ENCODE results near the gene KLF6.

The KLF6 gene

DNA sequence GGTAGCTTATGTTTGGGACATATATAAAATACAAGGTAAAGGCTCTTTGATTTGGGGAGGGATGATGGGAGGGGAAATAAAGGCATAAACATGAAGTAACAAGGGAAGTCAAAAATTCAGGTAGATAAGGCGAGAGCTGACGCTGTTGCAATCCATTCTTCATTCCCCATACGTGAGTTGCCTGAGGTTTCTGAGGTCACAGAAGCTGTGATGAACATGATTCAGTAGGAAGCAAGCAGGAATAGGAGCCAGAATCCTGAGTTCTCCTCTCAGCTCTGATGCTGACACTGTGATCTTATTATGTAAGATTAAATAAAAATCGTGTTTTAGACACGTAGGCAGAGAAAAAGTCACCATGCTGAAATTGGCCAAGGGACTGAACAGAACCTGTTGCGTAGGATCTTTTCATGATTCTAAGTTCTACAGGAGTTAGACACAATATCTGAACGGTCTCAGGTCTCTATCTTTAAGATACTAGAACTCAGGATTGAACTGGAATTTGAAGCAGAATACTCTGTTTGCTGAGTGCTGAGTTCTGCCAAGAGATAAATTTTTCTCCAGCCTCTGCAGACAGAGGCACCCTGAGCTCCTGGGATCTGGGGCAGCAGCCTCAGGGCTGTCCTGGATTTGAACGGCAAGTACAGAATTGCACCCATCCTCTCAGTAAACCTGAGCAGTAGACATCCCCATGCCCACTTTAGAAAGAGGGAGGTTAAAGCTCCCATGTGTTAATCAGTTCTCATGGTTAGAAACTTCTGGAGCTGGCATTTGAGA, 21.0 kb downstream of the KLF6 start (continued):
- TF ChIP-seq, protein P1, sequence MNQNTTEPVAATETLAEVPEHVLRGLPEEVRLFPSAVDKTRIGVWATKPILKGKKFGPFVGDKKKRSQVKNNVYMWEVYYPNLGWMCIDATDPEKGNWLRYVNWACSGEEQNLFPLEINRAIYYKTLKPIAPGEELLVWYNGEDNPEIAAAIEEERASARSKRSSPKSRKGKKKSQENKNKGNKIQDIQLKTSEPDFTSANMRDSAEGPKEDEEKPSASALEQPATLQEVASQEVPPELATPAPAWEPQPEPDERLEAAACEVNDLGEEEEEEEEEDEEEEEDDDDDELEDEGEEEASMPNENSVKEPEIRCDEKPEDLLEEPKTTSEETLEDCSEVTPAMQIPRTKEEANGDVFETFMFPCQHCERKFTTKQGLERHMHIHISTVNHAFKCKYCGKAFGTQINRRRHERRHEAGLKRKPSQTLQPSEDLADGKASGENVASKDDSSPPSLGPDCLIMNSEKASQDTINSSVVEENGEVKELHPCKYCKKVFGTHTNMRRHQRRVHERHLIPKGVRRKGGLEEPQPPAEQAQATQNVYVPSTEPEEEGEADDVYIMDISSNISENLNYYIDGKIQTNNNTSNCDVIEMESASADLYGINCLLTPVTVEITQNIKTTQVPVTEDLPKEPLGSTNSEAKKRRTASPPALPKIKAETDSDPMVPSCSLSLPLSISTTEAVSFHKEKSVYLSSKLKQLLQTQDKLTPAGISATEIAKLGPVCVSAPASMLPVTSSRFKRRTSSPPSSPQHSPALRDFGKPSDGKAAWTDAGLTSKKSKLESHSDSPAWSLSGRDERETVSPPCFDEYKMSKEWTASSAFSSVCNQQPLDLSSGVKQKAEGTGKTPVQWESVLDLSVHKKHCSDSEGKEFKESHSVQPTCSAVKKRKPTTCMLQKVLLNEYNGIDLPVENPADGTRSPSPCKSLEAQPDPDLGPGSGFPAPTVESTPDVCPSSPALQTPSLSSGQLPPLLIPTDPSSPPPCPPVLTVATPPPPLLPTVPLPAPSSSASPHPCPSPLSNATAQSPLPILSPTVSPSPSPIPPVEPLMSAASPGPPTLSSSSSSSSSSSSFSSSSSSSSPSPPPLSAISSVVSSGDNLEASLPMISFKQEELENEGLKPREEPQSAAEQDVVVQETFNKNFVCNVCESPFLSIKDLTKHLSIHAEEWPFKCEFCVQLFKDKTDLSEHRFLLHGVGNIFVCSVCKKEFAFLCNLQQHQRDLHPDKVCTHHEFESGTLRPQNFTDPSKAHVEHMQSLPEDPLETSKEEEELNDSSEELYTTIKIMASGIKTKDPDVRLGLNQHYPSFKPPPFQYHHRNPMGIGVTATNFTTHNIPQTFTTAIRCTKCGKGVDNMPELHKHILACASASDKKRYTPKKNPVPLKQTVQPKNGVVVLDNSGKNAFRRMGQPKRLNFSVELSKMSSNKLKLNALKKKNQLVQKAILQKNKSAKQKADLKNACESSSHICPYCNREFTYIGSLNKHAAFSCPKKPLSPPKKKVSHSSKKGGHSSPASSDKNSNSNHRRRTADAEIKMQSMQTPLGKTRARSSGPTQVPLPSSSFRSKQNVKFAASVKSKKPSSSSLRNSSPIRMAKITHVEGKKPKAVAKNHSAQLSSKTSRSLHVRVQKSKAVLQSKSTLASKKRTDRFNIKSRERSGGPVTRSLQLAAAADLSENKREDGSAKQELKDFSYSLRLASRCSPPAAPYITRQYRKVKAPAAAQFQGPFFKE (tag by site-specific recombination; IDR thresholded peaks at IDR 0.05; ENCODE audit: borderline replicate concordance), result no peak
- TF ChIP-seq ZNF585B (tag by site-specific recombination; IDR thresholded peaks at IDR 0.05) (no peak), ZXDB (tag by site-specific recombination; IDR thresholded peaks at IDR 0.05) (no peak), ZNF660 (tag by site-specific recombination; IDR thresholded peaks at IDR 0.05) (no peak)
- TF ChIP-seq, protein P2, sequence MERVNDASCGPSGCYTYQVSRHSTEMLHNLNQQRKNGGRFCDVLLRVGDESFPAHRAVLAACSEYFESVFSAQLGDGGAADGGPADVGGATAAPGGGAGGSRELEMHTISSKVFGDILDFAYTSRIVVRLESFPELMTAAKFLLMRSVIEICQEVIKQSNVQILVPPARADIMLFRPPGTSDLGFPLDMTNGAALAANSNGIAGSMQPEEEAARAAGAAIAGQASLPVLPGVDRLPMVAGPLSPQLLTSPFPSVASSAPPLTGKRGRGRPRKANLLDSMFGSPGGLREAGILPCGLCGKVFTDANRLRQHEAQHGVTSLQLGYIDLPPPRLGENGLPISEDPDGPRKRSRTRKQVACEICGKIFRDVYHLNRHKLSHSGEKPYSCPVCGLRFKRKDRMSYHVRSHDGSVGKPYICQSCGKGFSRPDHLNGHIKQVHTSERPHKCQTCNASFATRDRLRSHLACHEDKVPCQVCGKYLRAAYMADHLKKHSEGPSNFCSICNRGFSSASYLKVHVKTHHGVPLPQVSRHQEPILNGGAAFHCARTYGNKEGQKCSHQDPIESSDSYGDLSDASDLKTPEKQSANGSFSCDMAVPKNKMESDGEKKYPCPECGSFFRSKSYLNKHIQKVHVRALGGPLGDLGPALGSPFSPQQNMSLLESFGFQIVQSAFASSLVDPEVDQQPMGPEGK (tag by site-specific recombination; IDR thresholded peaks at IDR 0.05), result no peak

DNA sequence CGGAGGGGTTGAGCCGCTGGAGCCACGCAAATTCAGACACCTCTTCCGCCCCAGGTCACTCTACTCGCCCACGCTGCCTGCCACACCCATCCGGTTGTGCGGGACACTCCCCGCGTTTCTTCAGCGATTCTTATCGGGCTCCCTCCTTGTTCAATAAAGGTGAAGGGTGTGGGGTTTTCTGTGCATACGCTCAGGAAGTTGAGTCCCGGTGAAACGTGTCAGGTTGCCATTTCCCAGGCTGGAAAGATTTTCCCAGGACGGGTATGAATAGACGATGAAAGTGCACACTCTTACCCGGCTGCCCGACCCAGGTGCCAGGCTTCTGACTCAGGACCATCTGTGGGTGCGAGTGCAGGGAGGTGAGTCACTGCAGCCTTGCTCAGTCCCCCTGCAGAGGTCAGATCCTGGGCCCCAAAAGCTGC, 22.0 kb downstream of the KLF6 start:
- ChIA-PET POLR2A (interaction anchor here (4.9 kb wide), 1 partner anchor 21 kb away, joined by 25 read pairs; the partner anchor contains the start of gene KLF6), CTCF (interaction anchor here (1.0 kb wide), 1 partner anchor 21 kb away, joined by 3 read pairs; no protein-coding TSS in a partner anchor)
- Histone ChIP-seq H3K4me3 (ENCODE audit: low read depth, low read length) (no peak overlapping the region), H3K9me3 (ENCODE audit: control insufficient read depth, insufficient read depth, low read depth, low read length) (no peaks in the 10 kb centered on the region), H3K36me3 (ENCODE audit: control insufficient read depth in 2 of 2, insufficient read depth in 1 of 2, low read length in 2 of 2) (no peaks in the 10 kb centered on the region), H3K4me1 (ENCODE audit: control insufficient read depth, insufficient read depth, low read length) (no peaks in the 10 kb centered on the region), H3K27ac (ENCODE audit: extremely low read depth, low read depth, low read length) (no peak overlapping the region)
- TF ChIP-seq ZNF530 (tag by site-specific recombination; IDR thresholded peaks at IDR 0.05; ENCODE audit: low read depth) (no peak), ZNF16 (tag by site-specific recombination; IDR thresholded peaks at IDR 0.05; ENCODE audit: low read depth) (no peak), ZNF792 (tag by site-specific recombination; IDR thresholded peaks at IDR 0.05) (no peak)

DNA sequence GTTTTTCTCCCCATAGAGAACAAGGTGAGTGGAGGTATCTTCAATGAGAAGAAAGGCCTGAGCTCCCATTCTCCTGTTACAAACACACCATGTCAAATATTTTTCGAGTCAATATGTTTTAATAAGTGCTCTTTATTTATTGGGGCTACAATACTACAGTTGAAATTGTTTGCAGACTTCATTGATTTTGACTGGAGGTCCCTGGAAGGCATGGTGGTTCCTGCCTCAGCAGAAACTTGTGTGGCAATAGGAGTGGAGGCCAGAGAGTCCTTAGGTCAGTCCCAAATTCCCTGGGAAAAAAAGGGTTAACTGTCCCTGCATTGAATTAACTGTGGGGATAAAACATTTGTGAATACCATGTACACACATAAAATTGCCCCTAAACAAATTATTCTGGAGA, 22.7 kb downstream of the KLF6 start:
- TF ChIP-seq, protein P3, sequence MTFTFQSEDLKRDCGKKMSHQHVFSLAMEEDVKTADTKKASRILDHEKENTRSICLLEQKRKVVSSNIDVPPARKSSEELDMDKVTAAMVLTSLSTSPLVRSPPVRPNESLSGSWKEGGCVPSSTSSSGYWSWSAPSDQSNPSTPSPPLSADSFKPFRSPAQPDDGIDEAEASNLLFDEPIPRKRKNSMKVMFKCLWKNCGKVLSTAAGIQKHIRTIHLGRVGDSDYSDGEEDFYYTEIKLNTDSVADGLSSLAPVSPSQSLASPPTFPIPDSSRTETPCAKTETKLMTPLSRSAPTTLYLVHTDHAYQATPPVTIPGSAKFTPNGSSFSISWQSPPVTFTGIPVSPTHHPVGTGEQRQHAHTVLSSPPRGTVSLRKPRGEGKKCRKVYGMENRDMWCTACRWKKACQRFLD (tag by site-specific recombination; IDR thresholded peaks at IDR 0.05), result no peak
- TF ChIP-seq ZNF560 (tag by site-specific recombination; IDR thresholded peaks at IDR 0.05; ENCODE audit: borderline replicate concordance) (no peak), ZNF350 (tag by site-specific recombination; IDR thresholded peaks at IDR 0.05) (no peak), ZNF654 (tag by site-specific recombination; IDR thresholded peaks at IDR 0.05; ENCODE audit: low read depth) (no peak)
- TF ChIP-seq, protein P4, sequence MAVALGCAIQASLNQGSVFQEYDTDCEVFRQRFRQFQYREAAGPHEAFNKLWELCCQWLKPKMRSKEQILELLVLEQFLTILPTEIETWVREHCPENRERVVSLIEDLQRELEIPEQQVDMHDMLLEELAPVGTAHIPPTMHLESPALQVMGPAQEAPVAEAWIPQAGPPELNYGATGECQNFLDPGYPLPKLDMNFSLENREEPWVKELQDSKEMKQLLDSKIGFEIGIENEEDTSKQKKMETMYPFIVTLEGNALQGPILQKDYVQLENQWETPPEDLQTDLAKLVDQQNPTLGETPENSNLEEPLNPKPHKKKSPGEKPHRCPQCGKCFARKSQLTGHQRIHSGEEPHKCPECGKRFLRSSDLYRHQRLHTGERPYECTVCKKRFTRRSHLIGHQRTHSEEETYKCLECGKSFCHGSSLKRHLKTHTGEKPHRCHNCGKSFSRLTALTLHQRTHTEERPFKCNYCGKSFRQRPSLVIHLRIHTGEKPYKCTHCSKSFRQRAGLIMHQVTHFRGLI (tag by site-specific recombination; IDR thresholded peaks at IDR 0.05), result no peak
- ChIA-PET POLR2A (interaction anchor here (0.7 to 4.9 kb wide), 2 partner anchors 22 to 123 kb away, joined by 3 to 25 read pairs; partner anchors contain the start of gene KLF6), CTCF (interaction anchor here (1.0 kb wide), 2 partner anchors 21 to 565 kb away, joined by 3 to 4 read pairs; no protein-coding TSS in a partner anchor)
- Histone ChIP-seq H3K27ac (ENCODE audit: extremely low read depth, low read depth, low read length) (no peak overlapping the region), H3K4me1 (ENCODE audit: control insufficient read depth, insufficient read depth, low read length) (no peaks in the 10 kb centered on the region), H3K36me3 (ENCODE audit: control insufficient read depth in 2 of 2, insufficient read depth in 1 of 2, low read length in 2 of 2) (no peaks in the 10 kb centered on the region), H3K9me3 (ENCODE audit: control insufficient read depth, insufficient read depth, low read depth, low read length) (no peaks in the 10 kb centered on the region), H3K4me3 (ENCODE audit: low read depth, low read length) (no peak overlapping the region)
